Measurements from ENCODE around the gene FBN1. TPM values are rescaled to one million over a fixed set of nuclear protein-coding genes. Genes with fewer than 3 reads are reported as not detected.

FBN1 gene
- total RNA-seq, 1 donor from 2014 or later, result 22.1 TPM

DNA sequence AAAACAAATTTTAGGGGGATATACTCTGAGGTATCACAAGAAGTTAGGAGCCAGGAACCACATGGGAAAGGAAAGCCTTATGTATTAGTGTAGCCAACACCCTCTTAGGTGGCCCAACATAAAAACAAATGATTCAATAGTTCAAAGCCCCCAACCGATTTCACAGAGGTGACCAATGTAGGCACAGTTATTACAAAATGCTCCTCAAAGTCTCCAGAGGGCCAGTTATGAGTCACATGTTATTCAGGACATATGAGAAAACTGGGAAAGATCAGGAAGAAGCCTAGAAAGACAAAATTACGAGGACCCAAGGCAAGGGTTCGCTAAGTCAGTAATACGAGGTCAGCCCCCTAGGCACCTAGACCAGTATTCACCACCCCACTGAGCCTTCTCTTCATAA, 29.9 kb upstream of the FBN1 start:
- TF ChIP-seq, protein P1, sequence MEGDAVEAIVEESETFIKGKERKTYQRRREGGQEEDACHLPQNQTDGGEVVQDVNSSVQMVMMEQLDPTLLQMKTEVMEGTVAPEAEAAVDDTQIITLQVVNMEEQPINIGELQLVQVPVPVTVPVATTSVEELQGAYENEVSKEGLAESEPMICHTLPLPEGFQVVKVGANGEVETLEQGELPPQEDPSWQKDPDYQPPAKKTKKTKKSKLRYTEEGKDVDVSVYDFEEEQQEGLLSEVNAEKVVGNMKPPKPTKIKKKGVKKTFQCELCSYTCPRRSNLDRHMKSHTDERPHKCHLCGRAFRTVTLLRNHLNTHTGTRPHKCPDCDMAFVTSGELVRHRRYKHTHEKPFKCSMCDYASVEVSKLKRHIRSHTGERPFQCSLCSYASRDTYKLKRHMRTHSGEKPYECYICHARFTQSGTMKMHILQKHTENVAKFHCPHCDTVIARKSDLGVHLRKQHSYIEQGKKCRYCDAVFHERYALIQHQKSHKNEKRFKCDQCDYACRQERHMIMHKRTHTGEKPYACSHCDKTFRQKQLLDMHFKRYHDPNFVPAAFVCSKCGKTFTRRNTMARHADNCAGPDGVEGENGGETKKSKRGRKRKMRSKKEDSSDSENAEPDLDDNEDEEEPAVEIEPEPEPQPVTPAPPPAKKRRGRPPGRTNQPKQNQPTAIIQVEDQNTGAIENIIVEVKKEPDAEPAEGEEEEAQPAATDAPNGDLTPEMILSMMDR (conservative IDR thresholded peaks at IDR 0.05), result no peak
- Mint-ChIP-seq H3K27me3 (ENCODE audit: low read depth) (no peaks in the 10 kb centered on the region), H3K27ac (ENCODE audit: unreplicated experiment) (no peak overlapping the region), H3K36me3 (ENCODE audit: low read depth) (no peaks in the 10 kb centered on the region), H3K4me3 (no peak overlapping the region), H3K9me3 (no peaks in the 10 kb centered on the region), H3K4me1 (no peaks in the 10 kb centered on the region)
- DNase-seq (ENCODE audit: low read depth, low spot score), result no peak

DNA sequence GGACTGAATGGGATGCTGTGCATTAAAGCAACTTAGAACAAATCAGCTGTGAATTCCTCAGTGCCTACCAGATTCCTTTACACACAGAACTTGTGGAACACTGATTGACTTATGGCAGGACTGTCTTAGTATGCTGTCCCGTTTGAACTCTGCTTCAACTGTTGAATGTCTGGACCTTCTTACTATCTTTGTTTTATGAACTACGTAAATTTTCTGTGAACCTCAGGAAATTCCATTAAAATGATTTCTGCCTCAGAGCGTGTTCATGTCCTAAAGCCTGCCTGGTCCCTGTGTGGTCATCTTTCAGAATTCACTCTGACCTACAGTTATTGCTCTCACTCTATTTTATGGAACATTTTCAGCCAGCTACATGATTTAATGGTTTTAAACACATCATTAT, 29.4 kb upstream of the FBN1 start:
- no peaks in the 10 kb centered on the region for H3K4me1 Mint-ChIP-seq
- no peaks in the 10 kb centered on the region for H3K27me3 Mint-ChIP-seq (ENCODE audit: low read depth)
- H3K27ac Mint-ChIP-seq (ENCODE audit: unreplicated experiment), result no peak overlapping the region
- H3K9me3 Mint-ChIP-seq, result no peaks in the 10 kb centered on the region
- TF ChIP-seq, protein P1 (conservative IDR thresholded peaks at IDR 0.05), result no peak
- no peak overlapping the region for H3K4me3 Mint-ChIP-seq
- H3K36me3 Mint-ChIP-seq (ENCODE audit: low read depth), result no peaks in the 10 kb centered on the region
- no peak for DNase-seq (ENCODE audit: low read depth, low spot score)

DNA sequence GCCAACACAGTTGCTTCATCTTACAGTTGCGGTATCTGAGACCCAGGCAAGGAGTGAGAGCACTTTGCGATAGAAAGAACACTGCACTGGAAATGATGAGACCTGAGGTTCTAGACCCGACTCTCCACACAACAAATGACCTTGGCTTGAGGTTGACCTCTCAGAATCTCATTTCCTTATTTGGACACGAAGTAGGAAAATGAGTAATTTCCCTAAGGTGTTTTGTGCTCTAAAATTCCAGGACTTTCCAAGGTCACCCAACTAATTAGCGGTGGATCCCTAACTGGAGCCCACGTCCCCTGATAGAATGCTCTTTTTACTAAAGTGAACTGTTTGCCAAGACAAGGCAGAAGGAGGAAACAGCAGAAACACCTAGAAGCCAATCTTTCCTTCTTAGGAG, 26.7 kb upstream of the FBN1 start:
- DNase-seq (ENCODE audit: low read depth, low spot score), result no peak
- no peaks in the 10 kb centered on the region for H3K27me3 Mint-ChIP-seq (ENCODE audit: low read depth)
- no peak overlapping the region for H3K4me3 Mint-ChIP-seq
- H3K27ac Mint-ChIP-seq (ENCODE audit: unreplicated experiment), result no peak overlapping the region
- no peaks in the 10 kb centered on the region for H3K36me3 Mint-ChIP-seq (ENCODE audit: low read depth)
- H3K9me3 Mint-ChIP-seq, result no peaks in the 10 kb centered on the region
- TF ChIP-seq, protein P1 (conservative IDR thresholded peaks at IDR 0.05), result no peak
- H3K4me1 Mint-ChIP-seq, result no peaks in the 10 kb centered on the region

DNA sequence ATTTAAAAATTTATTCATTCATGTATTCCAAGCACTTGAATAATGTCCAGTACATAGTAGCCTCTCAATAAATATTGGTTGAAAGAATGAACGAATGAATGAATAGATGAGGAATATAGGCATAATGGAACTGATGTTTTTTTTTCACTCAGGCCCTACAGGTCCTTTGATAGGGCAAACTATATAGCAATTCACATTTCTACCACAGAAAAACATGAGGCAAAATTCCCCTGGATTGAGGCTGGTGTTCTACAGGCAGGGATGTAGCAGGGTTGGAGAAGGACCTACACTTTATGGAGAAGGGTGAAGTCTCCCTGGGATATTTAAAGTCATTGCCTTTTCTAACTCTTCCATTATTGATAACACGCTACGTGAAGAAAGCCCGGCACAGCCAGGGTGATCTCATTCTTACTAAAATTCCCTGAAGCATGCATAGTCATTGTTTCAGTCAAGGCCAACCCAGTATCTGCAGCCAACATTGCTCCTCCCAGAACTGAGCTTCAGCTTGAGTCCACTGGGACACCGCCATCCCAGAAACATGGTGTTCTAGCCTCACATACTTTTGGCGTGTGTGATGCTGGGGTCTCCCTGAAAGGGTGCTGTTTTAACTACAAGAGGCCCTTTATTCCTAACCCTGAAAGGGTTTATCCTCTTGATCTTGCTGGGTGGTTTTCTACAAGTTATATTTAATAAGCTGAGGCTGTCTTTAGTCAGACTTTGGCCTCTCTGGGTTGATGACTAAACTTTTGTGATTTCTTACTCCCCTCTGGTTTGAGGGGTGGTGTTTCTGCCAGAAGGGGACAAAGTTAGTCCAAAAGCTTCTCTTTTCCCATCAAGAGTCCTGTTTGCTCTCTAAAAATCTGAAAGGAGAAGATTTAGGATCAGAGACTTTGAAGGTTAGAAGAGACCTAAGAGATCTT, 25.9 kb upstream of the FBN1 start:
- Mint-ChIP-seq H3K9me3 (no peaks in the 10 kb centered on the region), H3K27ac (ENCODE audit: unreplicated experiment) (no peak overlapping the region), H3K4me1 (no peaks in the 10 kb centered on the region), H3K27me3 (ENCODE audit: low read depth) (no peaks in the 10 kb centered on the region), H3K4me3 (no peak overlapping the region), H3K36me3 (ENCODE audit: low read depth) (no peaks in the 10 kb centered on the region)
- TF ChIP-seq, protein P1 (conservative IDR thresholded peaks at IDR 0.05), result no peak
- no peak for DNase-seq (ENCODE audit: low read depth, low spot score)

DNA sequence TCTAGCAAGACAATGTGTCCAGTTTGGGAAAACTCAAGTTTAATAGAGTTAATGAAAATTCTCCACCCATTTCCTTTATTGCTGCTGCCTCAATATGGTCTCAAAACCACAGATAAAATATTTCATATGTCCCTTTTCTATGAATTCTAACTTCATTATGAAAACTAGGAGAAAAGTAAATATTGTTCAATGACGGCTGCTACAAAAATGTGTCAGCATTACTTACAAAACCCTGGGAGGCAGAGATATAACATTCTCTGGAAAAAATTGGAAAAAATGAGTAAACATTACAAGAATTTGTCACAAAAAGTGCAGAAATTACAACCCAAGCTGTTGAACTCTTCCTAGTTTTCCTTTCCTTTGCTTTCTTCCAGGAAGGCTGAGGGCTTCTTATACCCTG, 22.2 kb upstream of the FBN1 start:
- Mint-ChIP-seq H3K4me1 (no peaks in the 10 kb centered on the region), H3K9me3 (peaks cover 4% of the 10 kb centered on the region), H3K27me3 (ENCODE audit: low read depth) (no peaks in the 10 kb centered on the region), H3K4me3 (no peak overlapping the region), H3K36me3 (ENCODE audit: low read depth) (no peaks in the 10 kb centered on the region), H3K27ac (ENCODE audit: unreplicated experiment) (no peak overlapping the region)
- TF ChIP-seq, protein P1 (conservative IDR thresholded peaks at IDR 0.05), result no peak
- DNase-seq (ENCODE audit: low read depth, low spot score), result no peak
